ENCODE results near the gene GHRHR.

DNA sequence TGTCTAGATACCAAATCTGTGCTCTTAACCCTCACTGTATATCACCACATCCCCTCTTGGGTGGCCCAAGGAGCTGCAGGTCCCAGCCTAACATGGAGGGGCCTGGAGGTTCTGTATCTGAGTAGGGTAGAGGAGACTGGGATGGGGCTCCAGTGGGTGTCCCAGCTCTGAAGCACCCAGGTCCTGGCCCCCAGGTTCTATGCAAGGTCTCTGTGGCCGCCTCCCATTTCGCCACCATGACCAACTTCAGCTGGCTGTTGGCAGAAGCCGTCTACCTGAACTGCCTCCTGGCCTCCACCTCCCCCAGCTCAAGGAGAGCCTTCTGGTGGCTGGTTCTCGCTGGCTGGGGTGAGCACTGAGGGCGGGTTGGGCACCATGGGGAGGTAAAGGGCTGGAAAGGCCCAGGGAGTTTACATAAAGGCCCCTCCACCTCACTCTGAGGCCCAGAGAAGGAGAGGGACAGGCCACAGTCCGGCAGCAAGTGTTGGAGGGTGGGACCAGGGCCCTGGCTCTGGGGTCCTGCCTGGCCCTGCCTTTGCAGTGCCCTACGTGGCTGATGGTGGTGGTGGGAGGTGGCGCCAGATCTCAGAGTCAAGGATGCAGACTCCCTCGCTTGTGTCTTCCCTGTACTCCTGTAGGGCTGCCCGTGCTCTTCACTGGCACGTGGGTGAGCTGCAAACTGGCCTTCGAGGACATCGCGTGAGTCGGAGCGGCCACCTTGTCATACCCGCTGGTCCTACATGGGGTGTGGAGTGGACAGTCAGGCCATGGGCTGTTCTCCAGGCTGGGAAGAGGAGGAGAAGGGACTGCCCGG, 10.2 kb downstream of the GHRHR start:
- TF ChIP-seq, protein P1, sequence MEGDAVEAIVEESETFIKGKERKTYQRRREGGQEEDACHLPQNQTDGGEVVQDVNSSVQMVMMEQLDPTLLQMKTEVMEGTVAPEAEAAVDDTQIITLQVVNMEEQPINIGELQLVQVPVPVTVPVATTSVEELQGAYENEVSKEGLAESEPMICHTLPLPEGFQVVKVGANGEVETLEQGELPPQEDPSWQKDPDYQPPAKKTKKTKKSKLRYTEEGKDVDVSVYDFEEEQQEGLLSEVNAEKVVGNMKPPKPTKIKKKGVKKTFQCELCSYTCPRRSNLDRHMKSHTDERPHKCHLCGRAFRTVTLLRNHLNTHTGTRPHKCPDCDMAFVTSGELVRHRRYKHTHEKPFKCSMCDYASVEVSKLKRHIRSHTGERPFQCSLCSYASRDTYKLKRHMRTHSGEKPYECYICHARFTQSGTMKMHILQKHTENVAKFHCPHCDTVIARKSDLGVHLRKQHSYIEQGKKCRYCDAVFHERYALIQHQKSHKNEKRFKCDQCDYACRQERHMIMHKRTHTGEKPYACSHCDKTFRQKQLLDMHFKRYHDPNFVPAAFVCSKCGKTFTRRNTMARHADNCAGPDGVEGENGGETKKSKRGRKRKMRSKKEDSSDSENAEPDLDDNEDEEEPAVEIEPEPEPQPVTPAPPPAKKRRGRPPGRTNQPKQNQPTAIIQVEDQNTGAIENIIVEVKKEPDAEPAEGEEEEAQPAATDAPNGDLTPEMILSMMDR (IDR thresholded peaks at IDR 0.05; ENCODE audit: low read length) = no peak
- no peak for TF ChIP-seq EZH2 (IDR thresholded peaks at IDR 0.05; ENCODE audit: borderline replicate concordance, low read length)
